HG03457 (cell line): Measurements from ENCODE around the gene SPECC1.

Source experiments
- ATAC-seq: cut with Tn5 transposase; IDR thresholded peaks from one replicate; pipeline ENCODE4 v1.9.1; 2021; ENCODE audit warnings: moderate number of reproducible peaks; ENCODE audit not compliant: unreplicated experiment

The SPECC1 gene

GRCh38 chr17:20121359-20122253 is 112.4 kb downstream of the SPECC1 start:
- ATAC-seq, result no peak

- no peak for ATAC-seq
Observed at GRCh38 chr17:20122254-20122879, 113.2 kb downstream of the SPECC1 start.

- ATAC-seq, result no peak
Observed at GRCh38 chr17:20123209-20123608, 114.0 kb downstream of the SPECC1 start.

GRCh38 chr17:20125724-20126123 is 116.6 kb downstream of the SPECC1 start:
- no peak for ATAC-seq

- ATAC-seq, result no peak
Observed at GRCh38 chr17:20127360-20128035, 118.3 kb downstream of the SPECC1 start.

GRCh38 chr17:20128036-20128667 is 119.0 kb downstream of the SPECC1 start:
- ATAC-seq, result no peak

GRCh38 chr17:20133517-20133916 is 124.4 kb downstream of the SPECC1 start:
- ATAC-seq, result no peak

- ATAC-seq, result no peak
Observed at GRCh38 chr17:20141198-20141972, 132.2 kb downstream of the SPECC1 start.

- no peak for ATAC-seq
Observed at GRCh38 chr17:20142268-20142667, 133.1 kb downstream of the SPECC1 start.

- no peak for ATAC-seq
Observed at GRCh38 chr17:20143740-20144139, 134.6 kb downstream of the SPECC1 start.

GRCh38 chr17:20145567-20145966 is 136.4 kb downstream of the SPECC1 start:
- ATAC-seq, result no peak

- ATAC-seq, result no peak
Observed at GRCh38 chr17:20149251-20149650, 140.1 kb downstream of the SPECC1 start.

GRCh38 chr17:20151174-20151573 is 142.0 kb downstream of the SPECC1 start:
- no peak for ATAC-seq

GRCh38 chr17:20153231-20153630 is 144.1 kb downstream of the SPECC1 start:
- no peak for ATAC-seq

- no peak for ATAC-seq
Observed at GRCh38 chr17:20154286-20155000, 145.3 kb downstream of the SPECC1 start.

GRCh38 chr17:20155258-20156195 is 146.4 kb downstream of the SPECC1 start:
- peak; percentile 88 for ATAC-seq

- peak; percentile 22 for ATAC-seq
Observed at GRCh38 chr17:20156196-20157000, 147.2 kb downstream of the SPECC1 start.

GRCh38 chr17:20157001-20157310 is 147.8 kb downstream of the SPECC1 start:
- ATAC-seq, result no peak
